Measurements from ENCODE around the gene FHIT.

Gene FHIT

DNA sequence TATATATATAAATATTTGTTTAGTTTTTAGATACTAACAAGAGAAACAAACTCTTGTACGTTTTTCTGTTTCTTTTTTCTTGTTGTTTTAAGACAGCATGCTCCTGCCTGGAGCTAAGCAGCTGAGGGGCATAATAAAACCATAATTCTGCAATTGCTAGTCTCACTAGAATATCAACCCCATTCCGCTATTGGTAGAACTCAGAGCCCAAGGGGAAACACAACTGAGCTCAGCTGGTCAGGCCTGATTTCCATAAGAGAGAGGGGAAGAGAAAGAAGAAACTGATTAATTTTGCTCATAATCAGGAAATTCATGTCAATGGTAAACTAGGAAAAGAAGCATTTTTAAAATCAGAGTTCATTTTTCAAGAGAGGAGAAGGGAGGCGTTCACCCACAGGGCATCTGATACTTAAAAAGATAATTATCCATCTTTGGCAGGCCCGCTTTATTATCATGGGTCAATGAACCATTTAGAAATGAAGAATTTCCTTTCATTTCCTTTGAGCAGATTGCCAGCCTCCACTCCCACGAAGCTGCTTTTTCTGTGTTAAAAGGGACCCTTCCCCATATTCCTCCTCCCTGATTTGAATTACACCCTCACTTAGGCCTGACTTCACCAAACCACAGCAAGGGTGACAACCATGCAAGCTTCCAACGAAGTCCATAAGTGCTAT lies 1236.1 kb downstream of the FHIT start:
- DNase-seq = no peak

DNA sequence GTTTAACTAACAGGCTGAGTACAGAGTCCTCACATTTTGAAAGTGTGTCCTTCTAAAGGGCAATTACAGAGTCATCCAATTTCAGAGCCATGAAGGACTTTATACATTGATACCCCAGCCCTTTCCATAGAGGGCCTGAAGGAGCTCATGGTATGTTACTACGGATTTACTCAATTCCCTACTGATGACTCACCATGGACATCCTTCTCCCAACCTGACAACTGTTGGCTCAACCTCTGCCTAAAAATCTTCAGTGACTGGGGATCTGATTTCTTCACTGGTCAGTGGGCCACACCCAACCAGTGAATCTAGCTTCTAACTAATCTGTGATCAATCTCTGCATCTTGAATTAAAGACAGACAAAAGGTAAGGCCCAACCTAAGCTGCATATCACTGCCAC lies 1238.0 kb downstream of the FHIT start:
- DNase-seq = no peak

GRCh38 chr3:60011218-60011617 lies 1240.0 kb downstream of the FHIT start:
- no peak for DNase-seq

GRCh38 chr3:60010781-60011180 lies 1240.5 kb downstream of the FHIT start:
- DNase-seq = no peak

- no peak for DNase-seq
Observed at GRCh38 chr3:60009931-60010478, 1241.2 kb downstream of the FHIT start.

DNA sequence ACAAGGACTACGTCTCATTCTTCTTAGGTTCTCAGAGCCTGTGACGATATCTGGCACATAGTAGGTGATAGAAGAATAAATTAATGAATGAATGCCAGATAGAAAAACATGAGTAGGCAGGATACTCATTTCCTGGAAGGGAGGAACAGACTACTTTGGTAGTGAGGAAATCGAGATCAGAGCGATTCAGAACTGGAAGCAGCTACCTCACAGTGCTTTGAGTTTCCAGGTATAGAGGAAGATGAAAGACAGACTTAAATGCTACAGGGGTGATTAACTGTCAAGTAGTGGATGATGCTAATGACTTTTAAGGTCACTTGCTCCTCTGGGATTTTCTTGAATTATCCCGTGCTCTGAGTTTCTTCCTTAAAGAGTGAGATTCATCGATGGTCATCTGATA lies 1249.9 kb downstream of the FHIT start:
- DNase-seq = no peak

DNA sequence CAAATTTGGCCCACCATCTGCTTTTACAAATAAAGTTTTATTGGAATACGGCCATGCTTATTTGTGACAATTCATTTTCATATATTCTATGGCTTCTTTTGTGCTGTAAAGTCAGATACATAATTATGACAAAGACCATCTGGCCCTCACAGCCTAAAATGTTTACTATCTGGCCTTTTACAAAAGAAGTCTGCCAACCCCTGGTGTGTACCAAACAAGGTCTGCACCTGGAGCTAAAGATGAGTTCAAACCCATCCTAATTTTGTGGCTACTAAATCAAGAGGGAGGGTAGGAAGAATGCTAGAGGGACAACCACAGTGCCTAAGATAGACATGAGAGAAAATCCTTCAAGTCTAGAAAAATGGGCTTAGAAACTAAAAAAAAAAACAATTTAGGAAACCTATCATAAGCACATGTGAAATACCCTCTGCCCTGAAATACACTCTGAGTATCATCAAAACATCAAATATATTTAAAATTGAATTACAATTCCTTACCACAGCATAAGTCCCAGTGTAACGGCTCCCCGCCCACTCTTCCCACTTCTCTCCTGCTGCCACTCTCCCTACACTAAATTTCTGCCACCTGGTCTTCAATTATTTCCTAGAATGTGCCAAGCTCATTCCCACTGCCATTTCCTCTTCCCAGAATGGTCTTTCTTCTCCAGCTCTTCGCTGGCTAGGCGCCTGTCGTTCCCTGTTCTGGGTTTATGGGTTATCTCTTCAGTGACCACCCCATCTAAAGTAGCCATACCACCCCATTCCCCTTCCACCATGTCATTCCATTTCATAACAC lies 1250.7 kb downstream of the FHIT start:
- no peak for DNase-seq

DNA sequence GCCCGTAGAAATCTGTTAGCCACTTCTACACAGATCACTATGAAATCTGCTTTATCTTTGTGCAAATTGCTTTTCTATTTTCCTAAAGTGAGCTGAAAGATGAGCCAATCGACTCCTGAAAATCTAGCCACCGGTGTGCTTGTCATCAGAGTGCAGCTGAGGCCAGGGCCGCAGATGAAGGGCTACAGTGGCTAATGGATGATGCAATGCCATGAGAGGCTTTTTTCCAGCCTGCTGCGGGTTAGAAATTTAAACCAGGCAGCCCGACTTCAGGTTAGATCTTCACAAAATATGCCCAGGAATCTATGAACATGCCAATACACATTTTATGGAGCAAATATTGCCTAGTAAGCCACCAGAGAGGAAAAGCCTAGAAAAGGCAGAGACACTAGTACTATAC lies 1253.2 kb downstream of the FHIT start:
- no peak for DNase-seq

DNA sequence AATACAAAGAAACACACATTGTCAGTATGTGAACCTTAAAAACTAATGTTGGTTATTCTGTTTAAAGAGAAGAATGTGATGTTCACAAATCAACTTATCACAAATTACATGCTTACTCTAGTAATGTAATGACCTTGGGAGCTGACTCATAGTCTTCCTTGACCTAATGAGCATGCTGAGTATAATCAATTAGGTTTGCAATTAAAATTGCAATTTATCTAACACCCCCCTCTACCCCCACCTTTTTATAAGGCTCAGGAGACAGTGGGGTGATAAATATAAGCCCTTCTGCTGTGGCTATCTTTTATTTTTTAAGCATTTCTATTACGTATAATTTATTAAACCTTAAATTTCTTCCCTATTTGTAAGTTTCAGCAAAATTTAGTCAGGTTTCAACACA lies 1253.7 kb downstream of the FHIT start:
- no peak for DNase-seq

DNA sequence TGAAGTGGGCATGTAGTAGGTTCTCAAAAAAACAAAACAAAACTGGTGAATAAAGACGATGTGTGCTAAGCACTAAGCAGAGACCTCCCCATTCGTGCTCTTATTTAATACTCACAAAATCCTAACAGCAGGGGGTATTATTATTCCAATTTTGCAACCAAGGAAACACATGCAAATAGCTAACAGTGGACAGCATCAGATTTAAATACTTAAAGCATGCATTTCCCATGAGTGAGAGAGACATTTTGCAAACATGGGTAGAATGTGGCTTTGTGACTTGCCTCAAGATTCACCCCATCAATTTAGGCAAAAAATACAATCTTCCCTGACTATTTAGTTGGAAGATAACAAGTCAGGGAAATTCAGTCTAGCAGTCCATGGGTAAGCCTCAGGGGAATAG lies 1255.2 kb downstream of the FHIT start:
- DNase-seq = no peak

DNA sequence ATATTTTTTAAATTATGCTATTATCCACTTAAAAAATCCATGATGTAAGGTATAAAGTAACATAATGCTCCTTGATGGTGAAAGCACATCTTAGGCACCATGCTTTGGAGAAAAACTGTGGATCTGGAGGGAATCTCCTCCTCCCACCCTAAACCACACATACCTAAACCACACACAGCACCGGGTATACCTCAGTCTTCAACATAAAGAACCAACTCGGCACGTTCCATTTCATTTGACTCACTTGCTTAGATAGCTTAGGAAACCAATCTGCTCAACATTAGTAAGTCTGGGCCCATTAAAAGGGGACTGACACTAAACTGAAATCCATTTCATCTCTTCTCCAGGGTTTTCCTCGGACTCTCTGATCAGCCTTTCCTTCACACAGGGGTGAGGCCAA lies 1255.7 kb downstream of the FHIT start:
- DNase-seq = no peak

- DNase-seq = no peak
Observed at GRCh38 chr3:59994732-59995304, 1256.4 kb downstream of the FHIT start.

- DNase-seq = no peak
Observed at GRCh38 chr3:59992578-59992977, 1258.7 kb downstream of the FHIT start.

DNA sequence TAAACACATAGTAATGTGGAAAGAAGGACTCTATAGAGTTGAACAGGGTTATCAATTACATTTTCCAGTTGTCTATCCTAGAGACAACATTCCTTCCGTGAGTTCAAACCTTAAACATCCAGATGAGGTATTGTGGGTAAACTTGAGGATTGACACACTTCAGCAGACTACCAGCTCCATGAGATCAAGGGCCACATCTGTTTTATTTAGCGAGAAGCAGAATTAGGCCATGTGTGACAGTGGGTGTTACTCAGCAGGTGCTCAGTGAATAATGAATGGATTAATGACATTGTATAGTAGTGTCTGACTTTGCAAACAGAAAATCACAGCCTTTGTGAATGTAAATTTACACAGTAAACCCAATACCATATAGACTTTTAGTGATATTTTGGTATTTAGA lies 1260.3 kb downstream of the FHIT start:
- DNase-seq = no peak

DNA sequence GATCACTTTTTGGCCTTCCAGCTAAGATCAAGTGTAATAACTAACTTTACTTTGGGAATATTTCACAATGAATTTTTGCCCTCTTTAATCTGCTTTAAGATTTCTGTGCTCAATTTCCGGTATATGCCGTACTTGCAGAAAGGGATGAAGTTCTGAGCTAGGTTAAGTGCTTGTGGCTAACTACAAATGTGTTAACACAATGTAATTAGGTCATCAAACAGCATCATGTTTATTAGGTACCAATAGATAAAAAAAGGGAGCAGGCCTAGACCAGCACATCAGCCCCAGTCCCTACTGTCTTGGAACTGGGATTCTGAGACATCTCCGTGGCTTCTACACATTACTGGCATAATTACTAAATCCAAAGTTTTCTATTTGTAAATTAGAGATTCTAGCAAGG lies 1268.7 kb downstream of the FHIT start:
- DNase-seq = no peak

DNA sequence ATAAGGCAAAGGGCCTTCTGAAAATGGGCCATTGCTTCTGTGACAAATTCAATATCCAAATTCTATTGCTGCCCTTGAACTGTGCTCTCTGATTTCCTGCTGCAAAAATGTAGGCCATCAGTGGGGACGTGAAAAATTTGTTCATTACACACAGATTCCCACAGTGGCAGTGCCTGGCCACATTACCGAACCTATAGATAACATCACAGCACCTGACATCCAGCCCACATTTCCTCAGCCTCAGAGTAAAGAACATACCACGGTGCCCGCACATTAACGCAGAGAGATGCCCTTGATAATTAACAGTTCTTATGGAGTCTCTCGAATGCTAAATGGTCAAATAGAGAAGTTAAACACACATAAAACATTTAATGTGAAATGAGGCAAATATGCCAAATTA lies 1269.9 kb downstream of the FHIT start:
- no peak for DNase-seq

GRCh38 chr3:59980576-59980975 lies 1270.7 kb downstream of the FHIT start:
- DNase-seq = no peak

DNA sequence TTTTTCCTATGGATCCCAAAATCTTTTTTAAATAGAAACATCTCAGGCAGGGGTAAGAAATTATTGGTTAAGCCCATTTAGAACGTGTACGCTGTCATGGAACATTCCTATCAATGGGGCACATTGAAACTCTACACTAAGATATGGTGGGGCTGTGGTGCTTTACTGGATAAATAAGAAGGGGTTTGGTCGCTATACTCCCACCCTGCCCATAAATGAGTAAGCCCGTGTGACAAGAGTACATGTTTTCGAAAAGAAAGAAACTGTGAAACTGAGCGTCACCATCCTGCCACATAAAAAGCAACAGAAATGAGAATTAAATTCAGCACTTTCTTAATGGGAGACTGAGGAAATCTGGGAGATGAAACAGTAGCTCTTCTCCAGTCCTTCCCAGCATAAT lies 1271.7 kb downstream of the FHIT start:
- no peak for DNase-seq

DNA sequence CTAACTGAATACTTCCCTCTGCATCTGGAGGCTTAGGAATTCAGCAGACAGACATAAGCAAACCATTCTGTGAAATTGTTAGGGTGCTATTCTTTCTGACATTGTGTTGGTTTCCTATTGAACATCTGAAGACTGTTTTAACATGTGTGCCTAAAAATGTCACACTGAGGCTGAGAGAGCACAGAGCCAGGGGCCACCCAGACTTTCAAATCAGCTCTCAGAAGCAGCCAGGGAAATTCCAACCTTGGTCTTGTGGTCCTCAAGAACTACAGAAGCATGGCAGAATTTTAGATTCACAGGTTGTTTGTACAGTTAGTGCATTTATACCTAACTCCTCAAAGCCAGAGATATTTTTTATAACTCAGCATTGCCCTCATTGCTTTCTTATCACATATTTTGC lies 1272.3 kb downstream of the FHIT start:
- DNase-seq = no peak

DNA sequence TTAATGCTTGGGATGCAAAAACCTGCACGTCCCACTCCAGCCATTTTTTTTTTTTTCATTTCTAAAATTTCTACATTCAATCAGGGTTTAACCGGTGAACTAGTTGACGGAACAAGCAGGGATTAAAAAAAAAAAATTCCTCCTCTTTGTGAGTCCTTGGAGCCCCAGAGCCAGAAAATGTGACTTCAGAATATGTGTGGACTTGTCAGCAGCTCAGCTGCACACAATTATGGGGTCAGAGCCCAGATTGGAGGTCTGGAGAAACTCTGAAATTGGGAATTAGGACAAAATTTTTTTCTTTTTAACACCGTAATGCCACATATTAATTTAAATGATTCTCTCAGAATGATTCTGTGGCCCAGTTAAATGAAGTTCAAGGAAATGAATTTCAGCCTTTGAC lies 1280.5 kb downstream of the FHIT start:
- no peak for DNase-seq

DNA sequence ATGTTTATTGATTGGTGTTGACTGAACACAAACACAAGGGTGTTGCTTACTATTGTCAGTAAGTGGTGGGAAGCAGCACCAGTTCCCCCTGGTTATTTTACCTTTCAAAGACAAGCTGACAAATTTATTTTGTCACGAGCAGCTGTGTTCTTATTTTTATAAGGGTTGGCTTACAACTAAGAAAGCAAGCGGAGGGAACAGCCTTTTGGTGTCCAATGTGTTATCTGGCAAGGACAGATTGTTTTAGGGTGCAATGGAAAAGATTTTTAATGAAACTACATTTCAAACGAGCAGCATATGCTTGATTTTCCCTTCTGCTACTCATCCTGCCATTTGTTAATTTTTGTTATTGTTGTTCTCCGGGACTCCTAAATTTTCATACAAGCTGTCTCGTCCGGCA lies 1280.9 kb downstream of the FHIT start:
- no peak for DNase-seq

GRCh38 chr3:59968513-59969045 lies 1282.7 kb downstream of the FHIT start:
- no peak for DNase-seq

DNA sequence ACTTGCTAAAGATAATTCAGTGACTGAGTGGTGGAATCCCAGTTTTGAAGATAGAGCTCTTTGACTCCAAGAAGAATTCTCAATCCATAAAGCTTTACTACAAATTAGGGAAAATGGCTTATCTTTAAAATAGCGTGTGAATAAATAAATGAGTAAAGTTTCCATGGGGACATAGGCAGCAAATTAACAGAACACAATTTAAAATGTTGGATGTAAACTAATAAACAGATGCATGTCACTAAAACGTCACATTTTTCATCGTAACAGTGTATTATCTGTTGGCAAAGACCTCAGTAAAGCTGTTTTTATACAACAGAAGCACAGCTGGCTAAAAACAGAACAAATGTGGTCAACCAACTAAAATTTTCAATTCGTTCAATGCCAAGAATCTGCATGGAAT lies 1287.6 kb downstream of the FHIT start:
- no peak for DNase-seq

GRCh38 chr3:59957150-59957549 lies 1294.1 kb downstream of the FHIT start:
- no peak for DNase-seq
